ENCODE measurements around the gene RBM17.

RBM17 gene

GRCh38 chr10:6069081-6069931 is 19.5 kb upstream of the RBM17 start:
- ChIA-PET POLR2A (ENCODE audit: low non-redundant PET) (interaction anchor here (0.6 kb wide), 1 partner anchor 183 kb away, joined by 4 read pairs; no protein-coding TSS in a partner anchor), CTCF (interaction anchor here (0.6 kb wide), 1 partner anchor 16 kb away, joined by 3 read pairs; no protein-coding TSS in a partner anchor)
- TF ChIP-seq, protein P1, sequence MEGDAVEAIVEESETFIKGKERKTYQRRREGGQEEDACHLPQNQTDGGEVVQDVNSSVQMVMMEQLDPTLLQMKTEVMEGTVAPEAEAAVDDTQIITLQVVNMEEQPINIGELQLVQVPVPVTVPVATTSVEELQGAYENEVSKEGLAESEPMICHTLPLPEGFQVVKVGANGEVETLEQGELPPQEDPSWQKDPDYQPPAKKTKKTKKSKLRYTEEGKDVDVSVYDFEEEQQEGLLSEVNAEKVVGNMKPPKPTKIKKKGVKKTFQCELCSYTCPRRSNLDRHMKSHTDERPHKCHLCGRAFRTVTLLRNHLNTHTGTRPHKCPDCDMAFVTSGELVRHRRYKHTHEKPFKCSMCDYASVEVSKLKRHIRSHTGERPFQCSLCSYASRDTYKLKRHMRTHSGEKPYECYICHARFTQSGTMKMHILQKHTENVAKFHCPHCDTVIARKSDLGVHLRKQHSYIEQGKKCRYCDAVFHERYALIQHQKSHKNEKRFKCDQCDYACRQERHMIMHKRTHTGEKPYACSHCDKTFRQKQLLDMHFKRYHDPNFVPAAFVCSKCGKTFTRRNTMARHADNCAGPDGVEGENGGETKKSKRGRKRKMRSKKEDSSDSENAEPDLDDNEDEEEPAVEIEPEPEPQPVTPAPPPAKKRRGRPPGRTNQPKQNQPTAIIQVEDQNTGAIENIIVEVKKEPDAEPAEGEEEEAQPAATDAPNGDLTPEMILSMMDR (conservative IDR thresholded peaks at IDR 0.05; ENCODE audit: low read depth), result no peak
- no peak for DNase-seq (ENCODE audit: low spot score)
- no peak overlapping the region for H3K27ac ChIP-seq

DNA sequence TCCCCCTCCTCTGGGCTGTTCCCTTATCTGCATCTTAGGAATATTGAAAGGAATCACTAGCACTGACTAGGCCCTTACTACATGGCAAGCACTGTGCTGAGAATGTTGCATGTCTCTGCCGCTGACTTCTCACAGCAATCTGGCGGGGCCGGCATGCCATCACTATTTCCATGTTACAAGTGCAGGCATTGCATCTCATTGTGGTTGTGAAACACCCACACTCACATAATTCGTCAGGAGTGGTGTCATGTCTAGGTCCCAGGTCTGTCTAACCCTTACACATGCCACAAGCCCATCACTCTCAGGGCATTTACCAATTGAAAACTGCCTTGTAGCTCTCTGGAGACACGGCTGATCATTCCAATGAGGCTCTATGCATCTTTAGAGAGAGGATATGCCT is 18.2 kb upstream of the RBM17 start:
- no peak for DNase-seq (ENCODE audit: low spot score)
- ChIA-PET CTCF (interaction anchor here (0.6 kb wide), 1 partner anchor 99 kb away, joined by 3 read pairs; no protein-coding TSS in a partner anchor), POLR2A (ENCODE audit: low non-redundant PET) (no interaction called here)
- TF ChIP-seq, protein P1 (conservative IDR thresholded peaks at IDR 0.05; ENCODE audit: low read depth), result no peak
- H3K27ac ChIP-seq, result no peak overlapping the region

- DNase-seq (ENCODE audit: low spot score), result no peak
- H3K27ac ChIP-seq, result no peak overlapping the region
- ChIA-PET CTCF (interaction anchor here (0.6 kb wide), 2 partner anchors 15 to 100 kb away, joined by 3 read pairs; no protein-coding TSS in a partner anchor), POLR2A (ENCODE audit: low non-redundant PET) (no interaction called here)
- TF ChIP-seq, protein P1 (conservative IDR thresholded peaks at IDR 0.05; ENCODE audit: low read depth), result no peak
These were observed 17.4 kb upstream of the RBM17 start for GRCh38 chr10:6071181-6072175.

DNA sequence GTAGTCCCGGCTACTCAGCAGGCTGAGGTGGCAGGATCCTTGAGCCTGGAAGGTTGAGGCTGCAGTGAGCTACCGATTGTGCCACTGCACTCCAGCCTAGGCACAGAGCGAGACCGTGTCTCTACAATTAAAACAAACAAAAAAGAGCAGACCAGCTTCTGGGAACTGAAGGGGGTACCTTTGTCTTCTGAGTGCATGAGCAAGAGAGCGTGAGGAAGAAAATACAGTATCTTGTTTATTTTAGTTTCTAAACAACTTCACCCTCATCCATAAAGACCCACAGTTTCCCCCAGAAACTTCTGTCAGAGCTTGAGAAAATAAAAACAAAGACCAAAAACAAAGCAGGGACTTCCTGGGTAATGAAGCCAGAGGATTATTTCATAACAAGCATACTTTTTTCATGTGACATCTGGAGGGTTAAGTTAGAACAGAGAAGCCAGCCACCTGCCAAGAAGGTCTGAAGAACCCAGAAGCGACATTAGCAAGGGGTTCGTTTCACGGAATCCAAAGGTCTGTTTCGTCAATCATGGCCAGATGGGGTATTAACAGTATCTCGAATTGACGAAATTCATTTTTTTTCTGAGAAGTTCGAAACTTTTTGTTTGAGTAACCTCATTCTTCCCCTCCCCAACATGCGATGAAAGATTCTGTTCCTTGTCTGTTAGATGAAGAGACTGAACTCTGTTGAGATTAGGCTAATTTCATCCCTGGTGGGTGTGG is 16.5 kb upstream of the RBM17 start:
- H3K27ac ChIP-seq, result no peak overlapping the region
- DNase-seq (ENCODE audit: low spot score), result no peak
- ChIA-PET CTCF (interaction anchor here (0.6 kb wide), 1 partner anchor 14 kb away, joined by 3 read pairs; no protein-coding TSS in a partner anchor), POLR2A (ENCODE audit: low non-redundant PET) (interaction anchor here (0.6 kb wide), 1 partner anchor 10 kb away, joined by 10 read pairs; no protein-coding TSS in a partner anchor)
- TF ChIP-seq, protein P1 (conservative IDR thresholded peaks at IDR 0.05; ENCODE audit: low read depth), result no peak

- no peak overlapping the region for H3K27ac ChIP-seq
- TF ChIP-seq, protein P1 (conservative IDR thresholded peaks at IDR 0.05; ENCODE audit: low read depth), result no peak
- DNase-seq (ENCODE audit: low spot score), result peak; percentile 19
- POLR2A ChIA-PET (ENCODE audit: low non-redundant PET), result no interaction called here
- CTCF ChIA-PET, result no interaction called here
These were observed 14.1 kb upstream of the RBM17 start for GRCh38 chr10:6074489-6075301.

Measured in RWPE1 (cell line).